Stomach (tissue), 19 donors: Measurements from ENCODE around the gene PRM2. TPM values are rescaled to one million over a fixed set of nuclear protein-coding genes. Genes with fewer than 3 reads are reported as not detected.

Experiments
- DNase-seq, 2 donors: peaks; one replicate each; pipeline versions ENCODE4 v3.0.0 to v3.0.0-alpha.2; 2013 to 2019
- H3K27ac ChIP-seq, 5 donors: fragments of 200-600 bp in 4 of 5; sonication (generic) in 4 of 5; one replicate each; pipeline ENCODE4 v1.5.1; 2013 to 2019; ENCODE audit warnings: mild to moderate bottlenecking in 1 of 5, moderate library complexity in 1 of 5
- H3K27me3 ChIP-seq, 3 donors: fragments of 200-600 bp; sonication (generic); one replicate each; pipeline ENCODE4 v1.5.1; 2017 to 2019; ENCODE audit warnings: mixed run types in 1 of 3
- H3K36me3 ChIP-seq, 4 donors: fragments of 200-600 bp; sonication (generic); 1 replicate in 3 of 4; 2 replicates in 1 of 4; pipeline ENCODE4 v1.5.1; 2016 to 2019
- H3K4me1 ChIP-seq, 4 donors: fragments of 200-600 bp; sonication (generic); one replicate each; pipeline ENCODE4 v1.5.1; 2016 to 2019
- H3K4me3 ChIP-seq, 4 donors: fragments of 200-600 bp; sonication (generic) in 3 of 4; one replicate each; pipeline ENCODE4 v1.5.1; 2016 to 2019; ENCODE audit warnings: mild to moderate bottlenecking in 1 of 4
- H3K9me3 ChIP-seq, 4 donors: fragments of 200-600 bp; sonication (generic); one replicate each; pipeline ENCODE4 v1.5.1; 2016 to 2019
- EP300 ChIP-seq: sonication (generic); formaldehyde crosslinking; IDR thresholded peaks from one replicate; pipeline ENCODE4 v1.6.1; 2017; ENCODE audit warnings: antibody characterized with exemption
- POLR2A ChIP-seq, 4 donors: fragments of 450-650 bp; IDR thresholded peaks; one replicate each; pipeline ENCODE4 v1.6.1; 2016; ENCODE audit warnings: antibody characterized with exemption in 4 of 4, control low read depth in 2 of 4, mild to moderate bottlenecking in 1 of 4, moderate library complexity in 1 of 4
- POLR2AphosphoS5 ChIP-seq, 3 donors: sonication (generic); formaldehyde crosslinking; IDR thresholded peaks; one replicate each; pipeline ENCODE4 v1.6.1; 2016; ENCODE audit warnings: antibody characterized with exemption in 3 of 3
- WGBS, 5 donors: extraction: QIAGEN DNeasy Blood & Tissue Kit in 3 of 5; methylation state at CpG; one replicate each; pipeline versions ENCODE4 v1.1.5 to v1.1.7; 2013 to 2018; 5-methylcytosine and 5-hydroxymethylcytosine counted together
- intact Hi-C: fragments of 100-400 bp; cut with DNase I; formaldehyde crosslinking; loops from one replicate; pipeline ENCODE4 v1.15.1; 2023; ENCODE audit warnings: low total_unique reads
- long read RNA-seq, 10 donors: transcript quantifications; one replicate each; lab custom pipeline, GENCODE V29; 2026
- polyA plus RNA-seq, 3 donors: library from polyadenylated mRNA; stranded (reverse); fragments of 200-250 nt; gene quantifications; one replicate each; pipeline ENCODE4 v1.2.3, GENCODE V29; 2013
- total RNA-seq, 5 donors: library from RNA; depleted of rRNA; stranded (reverse); fragments of >200 nt; gene quantifications; one replicate each; pipeline versions ENCODE4 v1.1.0 to v1.2.3, GENCODE V29; 2014 to 2016
- TF ChIP-seq, protein P1 (sequence below), 7 experiments: fragments of 450-650 bp in 4 of 7; fragments of 200-600 bp in 3 of 7; sonication (generic) in 3 of 7; IDR thresholded peaks; one replicate each; pipeline ENCODE4 v1.5.1; 2016 to 2019; ENCODE audit warnings: antibody characterized with exemption in 7 of 7, control low read depth in 2 of 7, mild to moderate bottlenecking in 1 of 7
- donor health status: healthy with polysubstance abuse.
- donor health status: Bipolar disorder and iron deficiency.
- donor health status: healthy.

Gene PRM2, protein sequence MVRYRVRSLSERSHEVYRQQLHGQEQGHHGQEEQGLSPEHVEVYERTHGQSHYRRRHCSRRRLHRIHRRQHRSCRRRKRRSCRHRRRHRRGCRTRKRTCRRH
- total RNA-seq (not detected), polyA plus RNA-seq (not detected)
- long read RNA-seq, donor 1: 0 reads
- long read RNA-seq, donor 2: 0 reads
- long read RNA-seq, donor 3: 0 reads
- long read RNA-seq, donor 4: 0 reads
- long read RNA-seq, donor 5: 0 reads
- long read RNA-seq, donor 6: 0 reads
- long read RNA-seq, donor 7: 0 reads
- long read RNA-seq, donor 8: 0 reads
- long read RNA-seq, donor 9: 0 reads
- long read RNA-seq, donor 10: 0 reads

DNA sequence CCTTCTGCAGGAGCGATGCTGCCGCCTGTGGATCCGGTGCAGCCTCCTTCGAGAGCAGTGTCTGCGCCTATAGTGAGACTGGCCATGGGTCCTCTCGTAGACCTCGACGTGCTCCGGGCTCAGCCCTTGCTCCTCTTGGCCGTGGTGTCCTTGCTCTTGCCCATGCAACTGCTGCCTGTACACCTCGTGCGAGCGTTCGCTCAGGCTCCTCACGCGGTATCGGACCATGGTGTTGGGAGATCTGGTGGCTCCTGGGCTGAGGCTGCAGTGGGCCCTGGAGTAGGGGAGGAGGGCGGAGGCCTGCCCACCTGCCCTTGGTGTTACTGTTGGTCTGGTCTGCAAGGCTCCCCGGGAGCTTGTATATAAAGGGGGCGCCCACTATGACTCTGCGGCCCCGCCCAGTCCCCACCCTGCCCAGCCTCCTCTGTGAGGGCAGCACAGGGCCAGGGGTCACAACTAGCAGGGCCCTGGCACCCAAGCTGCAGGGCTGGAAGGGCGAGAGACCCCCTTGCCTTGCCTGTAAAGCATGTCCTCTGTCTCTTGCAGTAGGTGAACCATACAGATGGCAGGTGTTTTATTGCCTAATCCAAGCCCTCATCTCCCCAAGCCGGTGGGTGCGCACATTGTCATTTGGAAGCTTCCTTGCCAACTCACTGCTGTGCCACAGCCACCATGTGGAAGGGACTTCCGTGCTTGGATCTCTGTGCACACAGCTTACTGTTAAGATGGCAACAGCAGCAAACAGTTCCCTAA lies at the start of gene PRM2:
PRM2 (minus strand) TSS at position 338 of the 753 bp plus-strand sequence; CDS start at position 228, 110 bp downstream.
- Histone ChIP-seq H3K27ac (no peak within 1 kb of the TSS), H3K9me3 (no peaks in the 10 kb centered on the region), H3K4me3 (no peak within 1 kb of the TSS), H3K4me1 (peaks cover 13 to 15% (median 14%) of the 10 kb centered on the region in 4 donors), H3K27me3 (no peaks in the 10 kb centered on the region), H3K36me3 (no peaks in the 10 kb centered on the region)
- 92 to 93% (median 92%) methylated on average over 16 to 26 of the region's 26 CpGs for WGBS, 5 donors
- no peak for TF ChIP-seq EP300
- no peak for TF ChIP-seq POLR2AphosphoS5 (IDR thresholded peaks at IDR 0.05)
- DNase-seq: no peak
- intact Hi-C loops: no loop called here

DNA sequence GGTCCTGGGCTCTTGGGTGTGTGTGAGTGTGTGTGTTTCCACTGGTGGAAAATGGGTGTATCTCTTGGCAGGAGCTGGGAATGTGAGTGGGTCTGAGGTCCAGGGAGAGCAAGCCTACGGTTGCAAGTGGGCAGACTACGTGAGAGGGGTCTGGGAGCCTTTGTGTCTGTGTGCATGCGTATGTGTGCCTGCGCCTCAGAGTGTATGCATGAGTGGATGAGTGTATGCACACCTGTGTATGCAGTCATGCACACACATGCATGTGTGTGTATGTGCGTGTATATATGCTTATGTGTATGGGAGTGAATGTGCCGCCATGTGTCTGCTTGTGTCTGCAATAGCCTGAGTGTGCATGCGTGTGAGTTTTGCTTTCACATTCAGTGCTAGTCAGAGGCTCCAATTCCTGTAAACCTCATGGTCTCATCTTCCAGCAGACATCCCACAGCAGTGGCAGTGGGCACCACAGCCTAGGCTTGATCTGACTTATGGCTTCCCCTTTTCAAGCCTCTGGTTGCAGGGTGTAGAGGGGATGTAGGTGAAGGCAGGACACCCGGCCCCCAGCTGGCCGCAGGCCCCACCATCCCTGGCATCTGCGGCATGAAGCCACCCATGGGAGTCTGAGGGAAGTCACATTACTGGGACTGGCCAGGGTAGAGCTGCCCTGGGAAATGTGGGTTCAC lies 49.3 kb upstream of the PRM2 start:
- Histone ChIP-seq H3K27ac (no peak overlapping the region), H3K9me3 (no peaks in the 10 kb centered on the region), H3K27me3 (no peaks in the 10 kb centered on the region), H3K4me1 (peaks cover 11 to 20% (median 18%) of the 10 kb centered on the region in 4 donors), H3K36me3 (no peaks in the 10 kb centered on the region), H3K4me3 (no peak overlapping the region)
- WGBS, 5 donors: 82 to 90% (median 88%) methylated on average over 7 to 10 of the region's 10 CpGs
- no peak for TF ChIP-seq POLR2AphosphoS5 (IDR thresholded peaks at IDR 0.05)
- TF ChIP-seq, protein P1, sequence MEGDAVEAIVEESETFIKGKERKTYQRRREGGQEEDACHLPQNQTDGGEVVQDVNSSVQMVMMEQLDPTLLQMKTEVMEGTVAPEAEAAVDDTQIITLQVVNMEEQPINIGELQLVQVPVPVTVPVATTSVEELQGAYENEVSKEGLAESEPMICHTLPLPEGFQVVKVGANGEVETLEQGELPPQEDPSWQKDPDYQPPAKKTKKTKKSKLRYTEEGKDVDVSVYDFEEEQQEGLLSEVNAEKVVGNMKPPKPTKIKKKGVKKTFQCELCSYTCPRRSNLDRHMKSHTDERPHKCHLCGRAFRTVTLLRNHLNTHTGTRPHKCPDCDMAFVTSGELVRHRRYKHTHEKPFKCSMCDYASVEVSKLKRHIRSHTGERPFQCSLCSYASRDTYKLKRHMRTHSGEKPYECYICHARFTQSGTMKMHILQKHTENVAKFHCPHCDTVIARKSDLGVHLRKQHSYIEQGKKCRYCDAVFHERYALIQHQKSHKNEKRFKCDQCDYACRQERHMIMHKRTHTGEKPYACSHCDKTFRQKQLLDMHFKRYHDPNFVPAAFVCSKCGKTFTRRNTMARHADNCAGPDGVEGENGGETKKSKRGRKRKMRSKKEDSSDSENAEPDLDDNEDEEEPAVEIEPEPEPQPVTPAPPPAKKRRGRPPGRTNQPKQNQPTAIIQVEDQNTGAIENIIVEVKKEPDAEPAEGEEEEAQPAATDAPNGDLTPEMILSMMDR (IDR thresholded peaks at IDR 0.05): no peak
- no peak for TF ChIP-seq EP300
- no peak for TF ChIP-seq POLR2A (IDR thresholded peaks at IDR 0.05)
- intact Hi-C loops: no loop called here
- no peak for DNase-seq

DNA sequence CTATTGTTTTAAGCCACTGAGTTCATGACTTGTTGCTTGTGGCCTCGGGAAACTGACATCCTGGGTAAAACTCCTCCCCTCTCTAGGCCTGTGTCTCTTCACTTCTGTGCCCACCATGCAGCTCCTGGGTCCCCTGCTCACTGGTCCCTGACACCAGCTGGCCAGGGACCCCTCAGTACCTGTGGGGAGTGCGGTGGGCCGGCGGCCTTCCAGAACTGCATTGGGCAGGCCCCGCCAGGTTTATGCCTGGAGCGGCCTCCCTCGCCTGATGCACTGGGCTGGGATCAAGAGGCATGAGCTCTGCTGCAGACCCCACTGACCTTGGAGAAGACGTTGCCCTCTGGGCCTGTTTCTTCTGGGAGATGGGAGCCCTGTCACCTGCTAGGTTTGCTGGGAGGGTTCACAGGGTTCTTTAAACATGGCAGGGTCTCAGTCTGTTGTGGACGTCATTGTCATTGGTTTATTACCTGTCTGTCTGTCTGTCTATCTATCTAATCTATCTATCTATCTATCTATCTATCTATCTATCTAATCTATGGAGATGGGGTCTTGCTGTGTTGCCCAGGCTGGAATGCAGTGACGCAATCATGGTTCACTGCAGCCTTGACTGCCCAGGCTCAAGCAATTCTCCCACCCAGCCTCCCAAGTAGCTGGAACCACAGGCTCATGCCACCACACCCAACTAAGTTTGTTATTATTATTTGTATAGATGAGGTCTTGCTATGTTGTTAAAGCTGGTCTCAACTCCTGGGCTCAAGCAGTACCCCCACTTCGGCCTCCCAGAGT lies 47.5 kb upstream of the PRM2 start:
- Histone ChIP-seq H3K36me3 (no peaks in the 10 kb centered on the region), H3K4me1 (peaks cover 8 to 16% (median 10%) of the 10 kb centered on the region in 4 donors), H3K27me3 (no peaks in the 10 kb centered on the region), H3K4me3 (no peak overlapping the region), H3K27ac (no peak overlapping the region), H3K9me3 (no peaks in the 10 kb centered on the region)
- intact Hi-C loops: no loop called here
- 86 to 91% (median 88%) methylated on average over 5 to 11 of the region's 11 CpGs for WGBS, 5 donors
- no peak for DNase-seq
- TF ChIP-seq EP300 (no peak), POLR2AphosphoS5 (IDR thresholded peaks at IDR 0.05) (no peak), POLR2A (IDR thresholded peaks at IDR 0.05) (no peak)
- TF ChIP-seq, protein P1 (IDR thresholded peaks at IDR 0.05): no peak

DNA sequence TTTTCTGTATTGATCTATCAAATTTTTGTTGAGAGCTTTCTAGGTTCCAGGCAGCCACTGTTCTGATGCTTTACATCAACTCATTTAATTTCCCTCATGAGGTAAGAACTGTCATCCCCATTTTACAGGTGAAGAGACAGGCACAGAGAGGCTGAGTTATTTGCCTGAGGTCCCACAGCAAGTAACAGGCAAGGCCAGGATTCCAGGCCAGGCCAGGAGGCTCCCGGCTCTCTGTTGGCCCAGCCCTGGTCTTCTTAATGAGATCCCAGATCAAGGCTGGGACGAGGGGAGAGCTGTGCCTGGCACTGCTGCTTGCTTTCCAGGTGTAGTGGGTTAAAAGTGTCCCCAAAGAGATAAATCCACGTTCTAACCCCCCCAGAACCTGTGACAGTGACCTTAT lies 46.5 kb upstream of the PRM2 start:
- Histone ChIP-seq H3K9me3 (no peaks in the 10 kb centered on the region), H3K4me1 (peaks cover 0 to 7% (median 1%) of the 10 kb centered on the region in 4 donors), H3K36me3 (no peaks in the 10 kb centered on the region), H3K27me3 (no peaks in the 10 kb centered on the region), H3K4me3 (no peak overlapping the region), H3K27ac (no peak overlapping the region)
- TF ChIP-seq POLR2AphosphoS5 (IDR thresholded peaks at IDR 0.05) (no peak), POLR2A (IDR thresholded peaks at IDR 0.05) (no peak), EP300 (no peak)
- TF ChIP-seq, protein P1 (IDR thresholded peaks at IDR 0.05): no peak
- WGBS, 5 donors: 74 to 89% (median 82%) methylated on average over 3 of the region's 3 CpGs
- DNase-seq: no peak
- intact Hi-C loops: no loop called here
